ENCODE measurements around the gene NAA50.

GRCh38 chr3:113741086-113741485 lies 5.0 kb downstream of the NAA50 start:
- TF ChIP-seq CTCF (IDR thresholded peaks at IDR 0.05; ENCODE audit: poor library complexity) (no peak), EZH2 (IDR thresholded peaks at IDR 0.05; ENCODE audit: borderline replicate concordance) (no peak), EZH2phosphoT487 (IDR thresholded peaks at IDR 0.05; ENCODE audit: low read depth, severe bottlenecking, unreplicated experiment) (no peak)
